HUES48 (cell line): Measurements from ENCODE around the gene CASP5.

Experiments
- H3K27ac ChIP-seq: one replicate; pipeline ENCODE4 v1.7.0; 2013; ENCODE audit warnings: low read depth, low read length, inconsistent platforms
- H3K27me3 ChIP-seq: 2 replicates; pipeline ENCODE4 v1.6.1; 2013; ENCODE audit warnings: mild to moderate bottlenecking, low read length; ENCODE audit not compliant: control insufficient read depth, insufficient read depth
- H3K36me3 ChIP-seq: 2 replicates; pipeline ENCODE4 v1.6.1; 2013; ENCODE audit warnings: low read length; ENCODE audit not compliant: control insufficient read depth, insufficient read depth
- H3K4me1 ChIP-seq: 2 replicates; pipeline ENCODE4 v1.6.1; 2013; ENCODE audit warnings: mild to moderate bottlenecking, low read length; ENCODE audit not compliant: control insufficient read depth, insufficient read depth
- H3K4me3 ChIP-seq: 2 replicates; pipeline ENCODE4 v1.5.1; 2013; ENCODE audit warnings: mild to moderate bottlenecking, low read depth, low read length
- H3K9ac ChIP-seq: 2 replicates; pipeline ENCODE4 v1.6.1; 2013; ENCODE audit warnings: mild to moderate bottlenecking, low read depth, low read length, moderate library complexity
- H3K9me3 ChIP-seq: 2 replicates; pipeline ENCODE4 v1.6.1; 2013; ENCODE audit warnings: low read length; ENCODE audit not compliant: control insufficient read depth, insufficient read depth

The CASP5 gene

GRCh38 chr11:105032495-105032894 is 9.5 kb upstream of the CASP5 start:
- H3K9me3 ChIP-seq = no peaks in the 10 kb centered on the region
- no peak overlapping the region for H3K4me3 ChIP-seq
- H3K36me3 ChIP-seq = no peaks in the 10 kb centered on the region
- no peak overlapping the region for H3K9ac ChIP-seq
- H3K4me1 ChIP-seq = no peaks in the 10 kb centered on the region
- no peak overlapping the region for H3K27ac ChIP-seq
- H3K27me3 ChIP-seq = no peaks in the 10 kb centered on the region

DNA sequence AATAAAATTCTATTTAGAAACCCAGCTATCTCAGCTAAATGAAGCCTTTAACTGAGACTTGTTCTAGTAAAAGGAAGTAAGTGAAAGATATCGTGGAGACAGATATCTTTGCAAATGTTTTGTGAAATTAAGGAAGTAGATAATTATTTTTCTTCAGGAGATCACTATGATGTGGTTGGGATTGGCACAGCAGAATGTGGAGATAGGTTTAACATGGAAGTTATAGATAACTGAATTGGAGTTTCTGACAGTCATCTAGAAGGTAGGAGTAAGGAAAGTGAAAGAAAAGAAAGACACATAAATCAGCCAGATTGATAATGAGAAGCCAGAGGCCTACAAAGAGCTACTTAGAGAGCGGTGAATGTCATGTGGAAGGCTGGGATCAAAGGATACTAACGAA is 4.7 kb upstream of the CASP5 start:
- H3K36me3 ChIP-seq = no peaks in the 10 kb centered on the region
- no peak overlapping the region for H3K27ac ChIP-seq
- H3K27me3 ChIP-seq = no peaks in the 10 kb centered on the region
- H3K4me3 ChIP-seq = no peak overlapping the region
- H3K9me3 ChIP-seq = no peaks in the 10 kb centered on the region
- H3K9ac ChIP-seq = no peak overlapping the region
- no peaks in the 10 kb centered on the region for H3K4me1 ChIP-seq

GRCh38 chr11:105024394-105024793 is 1.4 kb upstream of the CASP5 start:
- no peak overlapping the region for H3K9ac ChIP-seq
- H3K9me3 ChIP-seq = no peaks in the 10 kb centered on the region
- no peak overlapping the region for H3K27ac ChIP-seq
- H3K4me3 ChIP-seq = no peak overlapping the region
- H3K36me3 ChIP-seq = no peaks in the 10 kb centered on the region
- H3K4me1 ChIP-seq = no peaks in the 10 kb centered on the region
- no peaks in the 10 kb centered on the region for H3K27me3 ChIP-seq

DNA sequence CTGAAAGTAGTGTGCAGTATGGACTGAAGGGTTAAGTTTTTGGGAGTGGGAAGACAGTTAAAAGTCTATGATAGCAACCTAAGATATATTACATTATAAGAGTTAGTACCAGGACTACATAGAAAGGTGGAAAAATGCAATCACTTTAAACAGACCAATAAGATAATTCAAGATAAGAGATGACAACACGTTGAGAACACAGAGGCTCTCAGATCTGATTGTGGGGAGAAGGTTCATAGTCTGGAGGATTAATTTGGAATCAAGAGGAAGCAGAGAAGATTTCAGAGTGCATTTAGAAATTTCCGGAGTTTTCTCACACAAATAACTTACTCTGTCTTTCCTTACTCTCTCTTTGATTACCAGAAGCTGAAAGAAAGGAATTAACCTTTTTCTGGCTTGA is 441 bp downstream of the CASP5 start:
- no peaks in the 10 kb centered on the region for H3K4me1 ChIP-seq

DNA sequence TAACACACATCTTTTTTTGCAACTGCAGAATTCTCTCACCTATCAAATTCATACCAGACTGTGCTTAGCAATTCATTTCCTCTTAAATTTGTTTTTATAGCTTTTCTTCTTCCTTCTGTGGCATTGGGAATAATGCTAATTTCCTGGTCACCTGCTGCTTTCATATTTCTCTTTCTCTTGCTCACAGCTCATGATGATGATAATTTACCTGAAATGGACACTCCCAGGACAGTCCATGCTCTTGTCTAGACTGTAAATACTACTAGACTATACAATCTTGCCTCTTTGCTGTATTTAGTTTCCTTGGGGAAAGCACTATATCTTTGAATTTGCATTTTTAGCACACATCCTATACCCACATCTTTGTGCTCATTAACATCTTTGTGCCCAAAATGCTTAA is 15.5 kb downstream of the CASP5 start:
- Histone ChIP-seq H3K36me3 (no peaks in the 10 kb centered on the region), H3K9ac (no peak overlapping the region), H3K27ac (no peak overlapping the region), H3K4me3 (no peak overlapping the region), H3K27me3 (no peaks in the 10 kb centered on the region), H3K9me3 (no peaks in the 10 kb centered on the region), H3K4me1 (no peaks in the 10 kb centered on the region; the same call in 1 of the 2 replicates)

More for the DNA sequence above, 441 bp downstream of the CASP5 start:
- H3K27ac ChIP-seq = no peak overlapping the region
- H3K9ac ChIP-seq = no peak overlapping the region
- H3K9me3 ChIP-seq = no peaks in the 10 kb centered on the region
- H3K27me3 ChIP-seq = no peaks in the 10 kb centered on the region
- H3K36me3 ChIP-seq = no peaks in the 10 kb centered on the region
- H3K4me3 ChIP-seq = no peak overlapping the region

DNA sequence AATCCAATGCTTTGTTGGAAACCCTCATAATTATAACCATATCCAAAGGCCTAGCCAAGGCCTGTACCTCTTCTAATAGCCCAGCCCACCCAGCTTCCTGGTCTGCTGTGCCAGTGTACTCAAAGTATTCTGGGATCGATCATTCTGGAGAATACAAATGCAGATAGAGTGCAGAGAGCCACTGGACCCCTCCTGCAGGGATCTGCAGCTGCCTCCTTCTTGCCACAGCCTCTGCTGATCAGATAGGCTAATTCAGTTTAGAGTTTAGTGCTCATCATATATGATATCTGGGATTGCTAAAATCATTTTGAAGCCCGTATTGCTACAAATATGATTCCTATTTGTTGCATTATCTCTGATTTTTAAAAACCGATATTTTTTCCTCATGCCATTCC is 17.5 kb downstream of the CASP5 start:
- H3K27me3 ChIP-seq = no peaks in the 10 kb centered on the region
- no peaks in the 10 kb centered on the region; the same call in 1 of the 2 replicates for H3K4me1 ChIP-seq
- H3K36me3 ChIP-seq = no peaks in the 10 kb centered on the region
- H3K9me3 ChIP-seq = no peaks in the 10 kb centered on the region
- no peak overlapping the region for H3K9ac ChIP-seq
- no peak overlapping the region for H3K4me3 ChIP-seq
- no peak overlapping the region for H3K27ac ChIP-seq

DNA sequence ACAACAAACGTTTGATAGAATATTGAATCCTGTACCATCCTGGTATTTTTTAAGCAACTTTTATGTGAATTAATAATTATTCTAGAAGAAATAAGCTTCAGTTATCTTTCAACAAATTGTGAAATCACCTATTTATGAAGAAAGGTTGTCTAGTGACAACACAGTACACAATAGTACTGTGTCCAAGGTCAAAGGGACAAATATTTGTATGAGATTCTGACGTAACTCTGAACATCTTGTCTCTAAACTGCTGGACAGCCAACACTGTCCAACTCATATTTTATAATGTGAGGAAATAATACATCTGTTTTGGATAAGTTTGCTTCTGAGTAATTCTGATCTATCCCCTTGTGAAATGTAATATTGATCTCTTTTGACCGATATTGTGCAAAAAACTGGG is 18.9 kb downstream of the CASP5 start:
- H3K36me3 ChIP-seq = no peaks in the 10 kb centered on the region
- no peaks in the 10 kb centered on the region for H3K27me3 ChIP-seq
- no peak overlapping the region for H3K9ac ChIP-seq
- H3K4me1 ChIP-seq = no peaks in the 10 kb centered on the region; the same call in 1 of the 2 replicates
- H3K27ac ChIP-seq = no peak overlapping the region
- H3K9me3 ChIP-seq = no peaks in the 10 kb centered on the region
- no peak overlapping the region for H3K4me3 ChIP-seq

DNA sequence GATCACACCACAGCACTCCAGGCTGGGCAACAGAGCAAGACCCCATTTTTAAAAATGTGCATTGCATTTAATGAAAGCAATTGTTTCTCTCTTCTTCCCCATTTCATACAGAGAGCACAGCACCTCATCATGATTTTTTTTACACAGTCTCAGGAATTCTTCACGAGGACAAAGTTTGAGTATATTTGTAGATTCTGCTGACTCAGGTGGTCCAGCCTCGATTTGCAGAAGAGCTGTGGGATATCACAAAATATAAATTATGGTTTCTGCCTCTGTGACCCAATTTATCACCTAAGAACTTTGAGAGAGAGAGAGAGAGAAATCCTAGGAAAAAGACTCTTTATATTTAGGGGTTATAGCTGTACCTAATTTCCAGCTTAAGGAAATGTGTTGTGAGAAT is 19.8 kb downstream of the CASP5 start:
- H3K4me3 ChIP-seq = no peak overlapping the region
- H3K27me3 ChIP-seq = no peaks in the 10 kb centered on the region
- H3K4me1 ChIP-seq = no peaks in the 10 kb centered on the region; the same call in 1 of the 2 replicates
- H3K27ac ChIP-seq = no peak overlapping the region
- no peak overlapping the region for H3K9ac ChIP-seq
- H3K9me3 ChIP-seq = no peaks in the 10 kb centered on the region
- no peaks in the 10 kb centered on the region for H3K36me3 ChIP-seq

DNA sequence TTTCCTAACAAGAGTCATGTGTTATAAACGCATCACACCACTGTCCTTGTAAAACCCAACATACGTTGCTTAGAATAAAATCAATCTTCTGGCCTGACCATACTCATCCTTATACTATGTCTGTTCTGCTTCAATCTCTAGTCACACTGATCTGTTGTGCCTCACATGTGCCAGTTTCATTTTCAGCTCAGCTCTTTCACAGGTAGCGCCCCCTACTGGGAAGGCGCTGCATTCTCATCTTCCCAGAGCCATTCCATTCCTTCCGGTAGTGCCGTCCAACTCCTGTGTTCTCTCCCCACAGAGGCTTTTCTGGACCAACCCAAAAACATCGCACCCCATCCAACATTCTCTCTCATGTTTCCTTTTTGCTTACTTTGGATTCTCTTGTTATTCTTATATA is 22.2 kb downstream of the CASP5 start:
- Histone ChIP-seq H3K9ac (no peak overlapping the region), H3K27ac (no peak overlapping the region), H3K4me3 (no peak overlapping the region), H3K27me3 (no peaks in the 10 kb centered on the region), H3K4me1 (no peaks in the 10 kb centered on the region; the same call in 1 of the 2 replicates), H3K9me3 (no peaks in the 10 kb centered on the region), H3K36me3 (no peaks in the 10 kb centered on the region)

- H3K4me3 ChIP-seq = no peak overlapping the region
- H3K27me3 ChIP-seq = no peaks in the 10 kb centered on the region
- H3K9ac ChIP-seq = no peak overlapping the region
- H3K4me1 ChIP-seq = no peaks in the 10 kb centered on the region; the same call in 1 of the 2 replicates
- no peaks in the 10 kb centered on the region for H3K9me3 ChIP-seq
- no peak overlapping the region for H3K27ac ChIP-seq
- H3K36me3 ChIP-seq = no peaks in the 10 kb centered on the region
These were observed 22.8 kb downstream of the CASP5 start for GRCh38 chr11:105000167-105000566.

- H3K4me3 ChIP-seq = no peak overlapping the region
- H3K27ac ChIP-seq = no peak overlapping the region
- H3K4me1 ChIP-seq = no peaks in the 10 kb centered on the region
- H3K36me3 ChIP-seq = no peaks in the 10 kb centered on the region
- no peaks in the 10 kb centered on the region for H3K27me3 ChIP-seq
- no peak overlapping the region for H3K9ac ChIP-seq
- H3K9me3 ChIP-seq = no peaks in the 10 kb centered on the region
These were observed 23.2 kb downstream of the CASP5 start for GRCh38 chr11:104999721-105000120.

- Histone ChIP-seq H3K27ac (no peak overlapping the region), H3K4me1 (no peaks in the 10 kb centered on the region), H3K9ac (no peak overlapping the region), H3K27me3 (no peaks in the 10 kb centered on the region), H3K36me3 (no peaks in the 10 kb centered on the region), H3K4me3 (no peak overlapping the region), H3K9me3 (no peaks in the 10 kb centered on the region)
These were observed 25.7 kb downstream of the CASP5 start for GRCh38 chr11:104997288-104997687.
